Neural crest cell (in vitro differentiated cells): ENCODE results near the gene TLE2. TPM values are rescaled to one million over a fixed set of nuclear protein-coding genes. Genes with fewer than 3 reads are reported as not detected.

Experiments used
- DNase-seq: peaks from one replicate; pipeline ENCODE4 v3.0.0; 2021; ENCODE audit warnings: low read depth, mixed read lengths, low spot score
- H3K27ac Mint-ChIP-seq: one replicate; pipeline ENCODE4 v1.8.0; 2021; ENCODE audit warnings: mild to moderate bottlenecking, mixed read lengths; ENCODE audit not compliant: unreplicated experiment
- H3K27me3 Mint-ChIP-seq: 2 replicates; pipeline ENCODE4 v1.8.0; 2021; ENCODE audit warnings: low read depth, mild to moderate bottlenecking, mixed read lengths
- H3K36me3 Mint-ChIP-seq: 2 replicates; pipeline ENCODE4 v1.8.0; 2021; ENCODE audit warnings: low read depth, mild to moderate bottlenecking, mixed read lengths
- H3K4me1 Mint-ChIP-seq: 2 replicates; pipeline ENCODE4 v1.8.0; 2021; ENCODE audit warnings: mixed read lengths
- H3K4me3 Mint-ChIP-seq: one replicate; pipeline ENCODE4 v1.8.0; 2021; ENCODE audit warnings: mild to moderate bottlenecking, mixed read lengths
- H3K9me3 Mint-ChIP-seq: 2 replicates; pipeline ENCODE4 v1.8.0; 2021; ENCODE audit warnings: mixed read lengths
- CTCF ChIP-seq: fragments of 200-600 bp; sonication (generic); conservative IDR thresholded peaks from 2 replicates; pipeline ENCODE4 v1.5.0; 2021; ENCODE audit warnings: antibody characterized with exemption, mild to moderate bottlenecking
- total RNA-seq: library from RNA; stranded (reverse); gene quantifications from 2 replicates; pipeline ENCODE4 v1.2.1, GENCODE V29; 2021

Gene TLE2
- total RNA-seq, 1 donor from 2014 or later: 1.4 TPM

DNA sequence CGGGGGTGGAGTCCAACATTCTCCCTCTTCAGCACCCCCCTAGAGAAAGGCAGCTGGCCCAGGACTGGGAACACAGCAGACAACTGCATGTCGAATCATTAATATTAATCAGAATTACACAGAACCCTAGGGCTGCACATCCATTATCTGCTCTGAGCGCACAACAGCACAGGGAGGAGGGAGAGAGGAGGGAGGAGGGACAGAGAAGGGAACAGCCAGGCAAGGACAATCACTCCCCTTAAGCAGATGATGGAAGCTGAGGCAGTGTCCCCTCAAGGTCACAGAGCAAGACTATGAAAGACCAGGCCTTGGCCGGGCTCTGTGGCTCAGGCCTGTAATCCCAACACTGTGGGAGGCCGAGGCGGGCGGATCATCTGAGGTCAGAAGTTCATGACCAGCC lies 26.0 kb downstream of the TLE2 start:
- H3K4me1 Mint-ChIP-seq: peaks cover 5% of the 10 kb centered on the region
- H3K36me3 Mint-ChIP-seq: no peaks in the 10 kb centered on the region
- peaks cover 20% of the 10 kb centered on the region for H3K27me3 Mint-ChIP-seq
- no peak overlapping the region for H3K4me3 Mint-ChIP-seq
- no peak for TF ChIP-seq CTCF
- H3K9me3 Mint-ChIP-seq: no peaks in the 10 kb centered on the region
- H3K27ac Mint-ChIP-seq: no peak overlapping the region
- peak; percentile 58 for DNase-seq

GRCh38 chr19:3001235-3001800 lies 27.8 kb downstream of the TLE2 start:
- Mint-ChIP-seq H3K4me3 (no peak overlapping the region), H3K27me3 (peaks cover 32% of the 10 kb centered on the region), H3K36me3 (no peaks in the 10 kb centered on the region), H3K9me3 (no peaks in the 10 kb centered on the region), H3K4me1 (peaks cover 5% of the 10 kb centered on the region), H3K27ac (no peak overlapping the region)
- no peak for DNase-seq
- no peak for TF ChIP-seq CTCF

DNA sequence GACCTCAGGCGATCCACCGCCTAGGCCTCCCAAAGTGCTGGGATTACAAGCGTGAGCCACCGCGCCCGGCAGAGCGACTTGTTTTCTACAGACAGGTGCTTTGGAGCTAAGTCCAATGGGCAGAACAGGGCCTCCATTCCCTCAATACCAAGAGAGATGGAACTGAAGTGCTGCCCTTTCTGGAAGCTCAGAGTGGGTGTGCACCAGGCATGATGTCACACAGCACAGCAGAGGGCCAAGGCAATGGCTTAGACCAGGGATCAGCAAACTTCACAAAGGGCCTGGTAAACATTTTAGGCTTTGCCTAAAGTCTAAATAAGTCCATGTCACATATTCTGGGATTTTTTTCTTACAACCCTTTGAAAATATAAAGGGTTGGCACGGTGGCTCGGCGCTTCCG lies 30.4 kb downstream of the TLE2 start:
- peaks cover 5% of the 10 kb centered on the region for H3K4me1 Mint-ChIP-seq
- no peaks in the 10 kb centered on the region for H3K9me3 Mint-ChIP-seq
- no peak for TF ChIP-seq CTCF
- peaks cover 34% of the 10 kb centered on the region for H3K27me3 Mint-ChIP-seq
- no peak overlapping the region for H3K27ac Mint-ChIP-seq
- H3K36me3 Mint-ChIP-seq: no peaks in the 10 kb centered on the region
- no peak for DNase-seq
- no peak overlapping the region for H3K4me3 Mint-ChIP-seq

- no peak overlapping the region for H3K4me3 Mint-ChIP-seq
- H3K4me1 Mint-ChIP-seq: no peaks in the 10 kb centered on the region
- H3K9me3 Mint-ChIP-seq: no peaks in the 10 kb centered on the region
- DNase-seq: no peak
- TF ChIP-seq CTCF: no peak
- H3K27me3 Mint-ChIP-seq: peaks cover 40% of the 10 kb centered on the region
- H3K36me3 Mint-ChIP-seq: no peaks in the 10 kb centered on the region
- H3K27ac Mint-ChIP-seq: no peak overlapping the region
Measured at GRCh38 chr19:2997720-2998119, 31.4 kb downstream of the TLE2 start.

DNA sequence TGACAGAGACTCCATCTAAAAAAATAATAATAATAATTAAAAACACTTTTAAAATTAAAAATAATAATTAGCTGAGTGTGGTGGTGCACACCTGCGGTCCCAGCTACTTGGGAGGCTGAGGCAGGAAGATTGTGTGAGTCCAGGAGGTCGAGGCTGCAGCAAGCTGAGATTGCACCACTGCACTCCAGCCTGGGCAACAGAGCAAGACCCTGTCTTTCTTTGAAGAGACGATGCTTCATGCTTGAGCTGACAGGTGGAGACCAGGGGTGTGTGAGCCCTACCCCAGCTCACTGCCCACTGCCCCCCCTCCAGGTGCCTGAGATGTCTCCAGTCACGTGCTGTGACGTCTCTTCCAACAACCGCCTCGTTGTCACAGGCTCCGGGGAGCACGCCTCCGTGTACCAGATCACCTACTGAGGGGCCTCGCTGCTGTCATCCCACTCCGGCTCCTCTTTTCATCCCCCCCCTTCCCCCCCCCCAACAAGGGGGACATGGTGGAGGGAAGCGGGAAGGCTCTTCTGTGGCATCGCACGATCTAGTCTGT lies 34.4 kb downstream of the TLE2 start:
- Mint-ChIP-seq H3K27ac (no peak overlapping the region), H3K36me3 (no peaks in the 10 kb centered on the region)
- DNase-seq: no peak

More for the DNA sequence above, 34.4 kb downstream of the TLE2 start:
- Mint-ChIP-seq H3K4me1 (no peaks in the 10 kb centered on the region), H3K27me3 (peaks cover 53% of the 10 kb centered on the region), H3K4me3 (no peak overlapping the region), H3K9me3 (no peaks in the 10 kb centered on the region)
- no peak for TF ChIP-seq CTCF
